HL-60 (cell line): ENCODE data around the gene ZNF324B.

Source experiments
- CTCF ChIP-seq: IDR thresholded peaks from one replicate; pipeline ENCODE4 v1.5.1; 2011; ENCODE audit warnings: low read length, control low read depth, inconsistent platforms; ENCODE audit not compliant: insufficient read depth
- GABPA ChIP-seq: IDR thresholded peaks from 2 replicates; pipeline ENCODE4 v1.6.1; 2012; ENCODE audit warnings: low read depth

- TF ChIP-seq GABPA (no peak), CTCF (no peak)
Measured at GRCh38 chr19:58428617-58429016, 22.8 kb upstream of the ZNF324B start.
